PC-3 (cell line): ENCODE results near the gene PTPN20. TPM values are rescaled to one million over a fixed set of nuclear protein-coding genes. Genes with fewer than 3 reads are reported as not detected.
"Not testable (repeated sequence)": the region's sequence is repeated elsewhere in the genome, so short reads cannot be mapped to it uniquely, and the experiment has no call there.

Experiments
- ATAC-seq: fragments of 200-7000 bp; cut with Tn5 transposase; 2 replicates; pipeline ENCODE4 v1.9.1; 2020; ENCODE audit warnings: mild to moderate bottlenecking, moderate library complexity
- BruUV-seq: library from RNA; stranded (reverse); fragments of 400-500 nt; replicated peaks from 2 replicates; lab custom pipeline; 2021; lab: Mats Ljungman, UMichigan
- CTCF ChIA-PET: fragments of 300-600 bp; sonication (Branson Sonifier 250); formaldehyde crosslinking; loops from one replicate; lab custom pipeline; 2022; ENCODE audit warnings: antibody characterized with exemption; lab: Charles Lee
- POLR2A ChIA-PET: fragments of 300-600 bp; sonication (Branson Sonifier 250); formaldehyde crosslinking; loops from one replicate; lab custom pipeline; 2022; ENCODE audit warnings: antibody characterized with exemption; ENCODE audit not compliant: unreplicated experiment; lab: Charles Lee
- DNase-seq: peaks from one replicate; pipeline ENCODE4 v3.0.0-alpha.2; 2015
- H2AFZ ChIP-seq: fragments of 300-600 bp; sonication (generic); 2 replicates; pipeline ENCODE4 v1.6.0; 2016; ENCODE audit warnings: antibody characterized with exemption, low read length
- H3F3A ChIP-seq: fragments of 300-600 bp; sonication (generic); one replicate; pipeline ENCODE4 v1.6.0; 2017; ENCODE audit warnings: antibody characterized with exemption, low read length, control low read depth, mild to moderate bottlenecking; ENCODE audit not compliant: unreplicated experiment
- H3K27ac ChIP-seq: fragments of 300-600 bp; sonication (generic); 2 replicates; pipeline ENCODE4 v1.5.1; 2016; ENCODE audit warnings: mild to moderate bottlenecking, low read length
- H3K27me3 ChIP-seq: fragments of 300-600 bp; sonication (generic); 2 replicates; pipeline ENCODE4 v1.6.1; 2016; ENCODE audit warnings: low read length, mixed read lengths
- H3K36me3 ChIP-seq: fragments of 300-600 bp; sonication (generic); 2 replicates; pipeline ENCODE4 v1.6.1; 2016; ENCODE audit warnings: low read depth, mixed run types, low read length, mixed read lengths
- H3K4me1 ChIP-seq: fragments of 300-600 bp; sonication (generic); 2 replicates; pipeline ENCODE4 v1.5.1; 2016; ENCODE audit warnings: low read length; ENCODE audit not compliant: insufficient read depth
- H3K4me2 ChIP-seq: fragments of 300-600 bp; sonication (generic); 2 replicates; pipeline ENCODE4 v1.6.0; 2016; ENCODE audit warnings: low read length
- H3K4me3 ChIP-seq: fragments of 300-600 bp; sonication (generic); 2 replicates; pipeline ENCODE4 v1.5.1; 2016; ENCODE audit warnings: mild to moderate bottlenecking, low read length, mixed read lengths
- H3K79me2 ChIP-seq: fragments of 300-600 bp; sonication (generic); 2 replicates; pipeline ENCODE4 v1.6.1; 2017; ENCODE audit warnings: low read length, mixed read lengths
- H3K9ac ChIP-seq: fragments of 300-600 bp; sonication (generic); 2 replicates; pipeline ENCODE4 v1.6.0; 2016; ENCODE audit warnings: mild to moderate bottlenecking, low read length
- H3K9me2 ChIP-seq: fragments of 300-600 bp; sonication (generic); replicated peaks from 2 replicates; pipeline ENCODE4 v1.6.1; 2016; ENCODE audit warnings: mixed run types, low read length, mixed read lengths
- H3K9me3 ChIP-seq: fragments of 300-600 bp; sonication (generic); 2 replicates; pipeline ENCODE4 v1.6.1; 2016; ENCODE audit warnings: low read length, mixed read lengths
- H4K20me1 ChIP-seq: fragments of 300-600 bp; sonication (generic); 2 replicates; pipeline ENCODE4 v1.6.1; 2016; ENCODE audit warnings: low read length, mixed read lengths
- intact Hi-C: fragments of 100-400 bp; cut with micrococcal nuclease; formaldehyde crosslinking; loops from 2 replicates; pipeline ENCODE4 v1.9.0; 2023
- total RNA-seq: library from RNA; depleted of rRNA; stranded (reverse); fragments of >200 nt; gene quantifications from 2 replicates; pipeline ENCODE4 v1.2.3, GENCODE V29; 2014

The PTPN20 gene
- total RNA-seq, 1 experiment from 2014 or later = 3.6 TPM

DNA sequence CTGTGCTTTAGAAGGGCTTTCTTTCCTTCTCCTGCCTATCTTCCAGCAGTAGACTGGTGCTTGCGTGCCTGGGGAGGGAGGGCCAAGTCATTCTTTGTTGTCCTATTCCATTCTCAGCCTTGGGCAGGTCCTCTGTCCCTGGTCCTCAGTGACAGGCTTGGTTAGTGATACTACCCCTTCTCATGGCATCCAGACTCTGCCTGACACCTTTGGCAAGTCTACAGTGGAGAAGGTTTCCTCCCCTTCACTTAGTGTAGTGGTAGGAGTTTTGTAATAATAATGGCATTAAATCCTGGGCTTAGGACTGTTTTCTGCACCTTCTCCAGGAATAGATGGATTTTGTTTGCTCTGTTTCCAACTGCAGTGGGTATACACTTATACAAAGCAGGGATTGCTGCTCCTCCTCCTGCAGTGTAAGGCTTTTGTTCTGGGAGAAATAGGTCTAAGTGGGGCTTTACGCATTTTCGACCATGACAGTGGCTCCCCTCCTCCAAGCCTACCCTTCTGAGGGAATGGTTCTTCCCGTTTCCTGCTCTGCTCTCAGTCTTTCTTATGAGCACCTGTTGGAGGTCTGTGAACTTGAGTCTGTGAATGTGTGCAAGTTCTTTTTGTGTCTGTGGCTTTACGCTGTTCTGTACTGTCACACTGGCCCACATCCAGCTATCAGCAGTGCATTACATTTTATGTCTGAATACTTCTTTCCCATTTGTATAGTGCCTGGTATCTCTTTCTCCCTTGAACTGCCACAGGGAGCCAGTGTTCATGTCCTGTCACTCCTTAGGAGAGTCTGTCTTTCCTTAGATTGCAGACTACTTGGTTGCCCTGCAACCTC, 37.7 kb downstream of the PTPN20 start:
- CTCF ChIA-PET, H3K9me3 ChIP-seq, DNase-seq, H3K9me2 ChIP-seq, ATAC-seq, H3K4me1 ChIP-seq, H3K27me3 ChIP-seq, BruUV-seq, intact Hi-C loops, H3K9ac ChIP-seq, POLR2A ChIA-PET, H3K79me2 ChIP-seq, H3K36me3 ChIP-seq, H2AFZ ChIP-seq, H3K4me2 ChIP-seq, H3K4me3 ChIP-seq, H3K27ac ChIP-seq, H3F3A ChIP-seq, H4K20me1 ChIP-seq: not testable (repeated sequence)

DNA sequence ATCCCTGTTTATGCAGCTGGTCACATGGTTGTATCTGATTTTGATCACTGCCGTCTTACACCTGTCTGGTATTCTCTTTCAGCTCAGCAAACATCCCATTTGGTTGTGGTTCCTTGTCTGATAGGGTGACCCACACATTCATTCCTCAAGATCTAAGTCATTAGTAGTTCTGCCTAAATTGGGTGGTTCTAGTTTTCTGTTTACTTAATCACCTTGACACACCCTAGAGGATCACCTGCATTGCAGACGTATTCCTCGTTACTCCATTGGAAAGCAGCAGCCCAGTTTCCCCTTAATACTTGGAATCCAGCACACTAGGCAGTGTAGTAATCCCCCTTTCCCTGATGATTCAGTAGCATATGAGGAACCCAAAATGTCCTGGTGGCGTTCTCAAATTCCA, 41.3 kb downstream of the PTPN20 start:
- ATAC-seq, DNase-seq, H3K27ac ChIP-seq, intact Hi-C loops, H3K9me3 ChIP-seq, H3K36me3 ChIP-seq, H3K4me1 ChIP-seq, H3K4me2 ChIP-seq, H3K27me3 ChIP-seq, CTCF ChIA-PET, H3F3A ChIP-seq, H4K20me1 ChIP-seq, H3K9me2 ChIP-seq, H3K79me2 ChIP-seq, H3K9ac ChIP-seq, POLR2A ChIA-PET, H2AFZ ChIP-seq, H3K4me3 ChIP-seq, BruUV-seq: not testable (repeated sequence)

DNA sequence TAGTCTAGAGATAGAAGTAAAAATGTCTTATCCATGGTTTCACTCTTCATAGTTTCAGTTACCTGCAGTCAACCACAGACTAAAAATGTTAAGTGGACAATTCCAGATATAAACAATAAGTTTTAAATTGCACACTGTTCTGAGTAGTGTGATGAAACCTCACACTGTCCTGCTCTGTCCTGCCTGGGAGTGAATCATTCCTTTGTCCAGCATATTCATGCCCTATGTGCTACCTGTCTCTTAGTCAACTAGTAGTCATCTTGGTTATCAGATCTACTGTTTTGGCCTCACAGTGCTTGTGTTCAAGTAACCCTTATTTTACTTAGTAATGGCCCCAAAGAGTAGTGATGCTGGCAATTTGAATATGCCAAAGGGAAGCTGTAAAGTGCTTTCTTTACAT, 49.5 kb downstream of the PTPN20 start:
- DNase-seq, H3K9me2 ChIP-seq, H3K27me3 ChIP-seq, H2AFZ ChIP-seq, intact Hi-C loops, H3K36me3 ChIP-seq, H3K9ac ChIP-seq, POLR2A ChIA-PET, BruUV-seq, H3K27ac ChIP-seq, H3K4me2 ChIP-seq, H3K4me3 ChIP-seq, H3F3A ChIP-seq, H3K4me1 ChIP-seq, H3K9me3 ChIP-seq, H4K20me1 ChIP-seq, CTCF ChIA-PET, H3K79me2 ChIP-seq: not testable (repeated sequence)
- peak; percentile 96 for ATAC-seq

DNA sequence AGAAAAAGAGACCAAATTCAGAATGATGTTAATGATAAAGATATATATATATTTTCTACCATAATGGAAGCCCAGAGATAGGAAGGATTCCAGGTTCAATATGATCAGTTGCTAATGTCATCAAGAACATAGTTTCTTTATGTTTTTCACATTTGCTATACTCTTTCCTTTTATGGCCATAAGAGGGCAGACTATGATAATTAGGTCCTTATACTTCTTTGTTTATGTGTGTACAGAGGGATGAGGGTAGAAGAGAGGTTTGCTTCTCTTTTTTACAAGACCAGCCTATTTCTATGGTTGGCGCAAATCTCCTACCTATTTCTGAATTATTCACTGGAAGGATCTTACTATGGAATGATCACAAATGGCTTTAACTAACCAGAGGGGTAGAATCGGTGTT, 52.1 kb downstream of the PTPN20 start:
- H3K9me3 ChIP-seq, H3K79me2 ChIP-seq, H4K20me1 ChIP-seq, H3F3A ChIP-seq, H3K4me2 ChIP-seq, CTCF ChIA-PET, H2AFZ ChIP-seq, BruUV-seq, POLR2A ChIA-PET, H3K27me3 ChIP-seq, H3K4me3 ChIP-seq, H3K4me1 ChIP-seq, intact Hi-C loops, DNase-seq, H3K27ac ChIP-seq, H3K36me3 ChIP-seq, H3K9ac ChIP-seq, H3K9me2 ChIP-seq: not testable (repeated sequence)
- peak; percentile 49; the same call in 1 of the 2 replicates for ATAC-seq

DNA sequence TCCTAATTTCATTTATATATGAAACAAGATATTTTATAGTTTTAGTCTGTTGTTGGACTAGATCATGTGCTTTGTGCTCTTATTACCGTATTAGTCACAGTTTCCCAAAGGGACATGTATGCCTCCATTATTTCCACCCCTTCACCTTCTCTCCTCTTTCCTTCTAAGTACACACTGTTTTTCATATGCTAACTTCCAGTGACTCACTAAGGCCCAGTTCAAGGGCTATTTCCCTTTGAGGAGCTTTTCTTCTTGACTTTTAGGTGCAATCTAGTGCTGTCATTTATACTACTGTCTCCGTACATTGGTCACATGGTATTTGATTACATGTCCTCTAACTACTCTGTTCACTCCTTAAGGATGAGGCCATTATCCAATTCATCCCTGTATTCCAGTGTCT, 55.8 kb downstream of the PTPN20 start:
- H3K27me3 ChIP-seq, BruUV-seq, POLR2A ChIA-PET, CTCF ChIA-PET, H3K9me2 ChIP-seq, H3K9ac ChIP-seq, H3K9me3 ChIP-seq, H3K4me1 ChIP-seq, H3F3A ChIP-seq, intact Hi-C loops, H3K4me2 ChIP-seq, ATAC-seq, H3K27ac ChIP-seq, DNase-seq, H3K4me3 ChIP-seq, H2AFZ ChIP-seq, H3K79me2 ChIP-seq, H3K36me3 ChIP-seq, H4K20me1 ChIP-seq: not testable (repeated sequence)

DNA sequence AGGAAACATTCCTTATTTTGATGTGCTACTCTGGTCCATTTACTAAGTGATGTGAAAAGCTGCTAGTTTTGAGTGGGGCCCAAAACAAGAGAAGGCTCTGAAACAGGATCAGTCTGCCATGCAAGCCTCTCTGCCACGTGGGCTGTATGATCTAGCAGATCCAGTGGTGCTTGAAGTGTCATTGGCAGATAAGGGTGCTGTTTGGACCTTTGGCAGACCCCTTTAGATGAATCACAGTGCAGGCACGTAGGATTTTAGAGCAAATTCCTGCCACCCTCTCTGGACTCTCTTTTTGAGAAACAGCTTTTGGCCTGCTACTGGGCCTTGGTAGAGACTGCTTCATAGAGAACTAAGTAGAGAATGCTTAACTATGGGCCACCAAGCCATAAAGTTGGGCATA, 69.0 kb downstream of the PTPN20 start:
- BruUV-seq, H3K27ac ChIP-seq, POLR2A ChIA-PET: not testable (repeated sequence)

More for the DNA sequence above, 69.0 kb downstream of the PTPN20 start:
- H3K9ac ChIP-seq, H4K20me1 ChIP-seq, CTCF ChIA-PET, H3F3A ChIP-seq, ATAC-seq, H3K27me3 ChIP-seq, H3K4me2 ChIP-seq, H3K79me2 ChIP-seq, H3K9me3 ChIP-seq, H2AFZ ChIP-seq, DNase-seq, H3K4me3 ChIP-seq, H3K4me1 ChIP-seq, intact Hi-C loops, H3K9me2 ChIP-seq, H3K36me3 ChIP-seq: not testable (repeated sequence)
